Suprapubic skin (tissue), 4 donors: ENCODE results near the gene MYL6B. TPM values are rescaled to one million over a fixed set of nuclear protein-coding genes. Genes with fewer than 3 reads are reported as not detected.

Source experiments
- DNase-seq, 2 donors: peaks; one replicate each; pipeline ENCODE4 v3.0.0-alpha.2; 2019; ENCODE audit warnings: low spot score in 2 of 2
- H3K27ac ChIP-seq: fragments of 200-600 bp; sonication (generic); one replicate; pipeline ENCODE4 v1.5.1; 2019
- H3K27me3 ChIP-seq: fragments of 200-600 bp; sonication (generic); one replicate; pipeline ENCODE4 v1.5.1; 2019
- H3K36me3 ChIP-seq: fragments of 200-600 bp; sonication (generic); one replicate; pipeline ENCODE4 v1.5.1; 2019
- H3K4me1 ChIP-seq: fragments of 200-600 bp; sonication (generic); one replicate; pipeline ENCODE4 v1.5.1; 2019
- H3K4me3 ChIP-seq: fragments of 200-600 bp; sonication (generic); one replicate; pipeline ENCODE4 v1.5.1; 2019; ENCODE audit warnings: mild to moderate bottlenecking
- H3K9me3 ChIP-seq: fragments of 200-600 bp; sonication (generic); one replicate; pipeline ENCODE4 v1.5.1; 2019
- EP300 ChIP-seq: sonication (generic); formaldehyde crosslinking; IDR thresholded peaks from one replicate; pipeline ENCODE4 v1.6.1; 2017; ENCODE audit warnings: antibody characterized with exemption
- POLR2A ChIP-seq, 2 donors: fragments of 450-650 bp; IDR thresholded peaks; one replicate each; pipeline ENCODE4 v1.6.1; 2017; ENCODE audit warnings: antibody characterized with exemption in 2 of 2, mild to moderate bottlenecking in 2 of 2, moderate library complexity in 2 of 2
- POLR2AphosphoS5 ChIP-seq, 3 donors: sonication (generic); formaldehyde crosslinking; IDR thresholded peaks; one replicate each; pipeline ENCODE4 v1.6.1; 2017; ENCODE audit warnings: antibody characterized with exemption in 3 of 3
- WGBS: methylation state at CpG from one replicate; pipeline ENCODE4 v1.1.5; 2018; 5-methylcytosine and 5-hydroxymethylcytosine counted together
- total RNA-seq, 4 donors: library from RNA; depleted of rRNA; stranded (reverse); fragments of >200 nt; gene quantifications; one replicate each; pipeline ENCODE4 v1.1.0, GENCODE V29; 2016
- TF ChIP-seq, protein P1 (sequence below), 2 donors: fragments of 200-600 bp in 1 of 2; fragments of 450-650 bp in 1 of 2; sonication (generic) in 1 of 2; IDR thresholded peaks; one replicate each; pipeline ENCODE4 v1.5.1; 2016 to 2019; ENCODE audit warnings: antibody characterized with exemption in 2 of 2, mild to moderate bottlenecking in 1 of 2, moderate library complexity in 1 of 2

MYL6B gene
- total RNA-seq, 4 donors from 2014 or later = 28.3 to 37.4 (median 28.5) TPM

DNA sequence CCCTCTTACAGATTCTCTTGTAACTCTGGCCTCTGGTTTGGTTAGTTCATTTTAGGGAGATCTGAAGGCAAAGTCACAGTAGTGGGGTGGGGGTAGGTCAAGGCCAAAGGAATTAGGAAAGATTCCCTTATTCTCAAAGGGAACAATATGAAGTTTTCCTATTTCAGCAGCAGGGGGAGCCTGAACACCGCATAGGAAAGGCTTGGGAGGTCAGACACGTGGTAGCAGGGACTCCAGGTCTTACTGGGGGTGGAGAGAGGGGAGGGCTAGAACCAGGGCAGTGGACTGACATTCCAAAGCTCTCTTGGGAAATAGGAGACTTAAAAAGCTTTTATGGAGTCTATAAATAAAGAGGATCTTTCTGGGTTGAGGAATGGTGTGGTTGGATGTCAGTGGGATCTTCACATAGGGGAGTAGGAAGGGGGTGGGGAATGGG lies 33.0 kb upstream of the MYL6B start:
- H3K36me3 ChIP-seq = peaks cover 13% of the 10 kb centered on the region
- H3K4me1 ChIP-seq = peaks cover 32% of the 10 kb centered on the region
- peak; percentile 80 to 86 for DNase-seq
- WGBS = 0% methylated on average over 2 of the region's 2 CpGs
- TF ChIP-seq, protein P1, sequence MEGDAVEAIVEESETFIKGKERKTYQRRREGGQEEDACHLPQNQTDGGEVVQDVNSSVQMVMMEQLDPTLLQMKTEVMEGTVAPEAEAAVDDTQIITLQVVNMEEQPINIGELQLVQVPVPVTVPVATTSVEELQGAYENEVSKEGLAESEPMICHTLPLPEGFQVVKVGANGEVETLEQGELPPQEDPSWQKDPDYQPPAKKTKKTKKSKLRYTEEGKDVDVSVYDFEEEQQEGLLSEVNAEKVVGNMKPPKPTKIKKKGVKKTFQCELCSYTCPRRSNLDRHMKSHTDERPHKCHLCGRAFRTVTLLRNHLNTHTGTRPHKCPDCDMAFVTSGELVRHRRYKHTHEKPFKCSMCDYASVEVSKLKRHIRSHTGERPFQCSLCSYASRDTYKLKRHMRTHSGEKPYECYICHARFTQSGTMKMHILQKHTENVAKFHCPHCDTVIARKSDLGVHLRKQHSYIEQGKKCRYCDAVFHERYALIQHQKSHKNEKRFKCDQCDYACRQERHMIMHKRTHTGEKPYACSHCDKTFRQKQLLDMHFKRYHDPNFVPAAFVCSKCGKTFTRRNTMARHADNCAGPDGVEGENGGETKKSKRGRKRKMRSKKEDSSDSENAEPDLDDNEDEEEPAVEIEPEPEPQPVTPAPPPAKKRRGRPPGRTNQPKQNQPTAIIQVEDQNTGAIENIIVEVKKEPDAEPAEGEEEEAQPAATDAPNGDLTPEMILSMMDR (IDR thresholded peaks at IDR 0.05) = peak; percentile 67 to 80
- TF ChIP-seq POLR2A (IDR thresholded peaks at IDR 0.05) = no peak
- H3K9me3 ChIP-seq = no peaks in the 10 kb centered on the region
- H3K4me3 ChIP-seq = peak overlapping the region; percentile 88
- H3K27ac ChIP-seq = peak overlapping the region; percentile 42
- H3K27me3 ChIP-seq = no peaks in the 10 kb centered on the region

GRCh38 chr12:56120158-56120846 lies 32.1 kb upstream of the MYL6B start:
- H3K27ac ChIP-seq = peak overlapping the region; percentile 42
- H3K4me1 ChIP-seq = peaks cover 32% of the 10 kb centered on the region
- H3K27me3 ChIP-seq = no peaks in the 10 kb centered on the region
- WGBS = 87% methylated on average over 17 of the region's 17 CpGs
- no peak overlapping the region for H3K4me3 ChIP-seq
- DNase-seq = peak in 1 of 2 donors; percentile 71
- H3K9me3 ChIP-seq = no peaks in the 10 kb centered on the region
- peaks cover 13% of the 10 kb centered on the region for H3K36me3 ChIP-seq
- TF ChIP-seq POLR2A (IDR thresholded peaks at IDR 0.05) (no peak), EP300 (no peak), POLR2AphosphoS5 (IDR thresholded peaks at IDR 0.05) (no peak)
- TF ChIP-seq, protein P1 (IDR thresholded peaks at IDR 0.05) = no peak

DNA sequence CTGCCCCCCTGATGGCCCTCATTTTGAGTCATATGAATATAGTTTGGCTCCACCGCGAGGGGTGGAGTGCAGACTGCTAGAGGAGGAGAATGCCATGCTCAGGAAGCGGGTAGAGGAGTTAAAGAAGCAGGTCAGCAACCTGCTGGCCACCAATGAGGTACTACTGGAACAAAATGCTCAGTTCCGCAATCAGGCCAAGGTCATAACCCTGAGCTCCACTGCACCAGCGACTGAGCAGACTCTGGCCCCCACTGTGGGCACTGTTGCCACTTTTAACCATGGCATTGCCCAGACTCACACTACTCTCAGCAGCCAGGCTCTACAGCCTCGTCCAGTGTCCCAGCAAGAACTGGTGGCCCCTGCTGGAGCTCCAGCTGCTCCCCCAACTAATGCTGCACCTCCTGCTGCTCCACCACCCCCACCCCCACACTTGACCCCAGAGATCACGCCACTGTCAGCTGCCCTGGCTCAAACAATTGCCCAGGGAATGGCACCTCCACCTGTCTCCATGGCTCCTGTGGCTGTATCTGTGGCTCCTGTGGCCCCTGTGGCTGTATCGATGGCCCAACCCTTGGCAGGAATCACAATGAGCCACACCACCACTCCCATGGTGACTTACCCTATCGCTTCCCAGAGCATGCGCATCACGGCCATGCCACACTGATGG lies 31.1 kb upstream of the MYL6B start:
- Histone ChIP-seq H3K27me3 (no peaks in the 10 kb centered on the region), H3K27ac (no peak overlapping the region), H3K4me3 (no peak overlapping the region), H3K9me3 (no peaks in the 10 kb centered on the region), H3K4me1 (peaks cover 38% of the 10 kb centered on the region), H3K36me3 (peaks cover 13% of the 10 kb centered on the region)
- TF ChIP-seq POLR2A (IDR thresholded peaks at IDR 0.05) (no peak), POLR2AphosphoS5 (IDR thresholded peaks at IDR 0.05) (no peak), EP300 (no peak)
- TF ChIP-seq, protein P1 (IDR thresholded peaks at IDR 0.05) = no peak
- DNase-seq = no peak
- WGBS = 92% methylated on average over 7 of the region's 11 CpGs

DNA sequence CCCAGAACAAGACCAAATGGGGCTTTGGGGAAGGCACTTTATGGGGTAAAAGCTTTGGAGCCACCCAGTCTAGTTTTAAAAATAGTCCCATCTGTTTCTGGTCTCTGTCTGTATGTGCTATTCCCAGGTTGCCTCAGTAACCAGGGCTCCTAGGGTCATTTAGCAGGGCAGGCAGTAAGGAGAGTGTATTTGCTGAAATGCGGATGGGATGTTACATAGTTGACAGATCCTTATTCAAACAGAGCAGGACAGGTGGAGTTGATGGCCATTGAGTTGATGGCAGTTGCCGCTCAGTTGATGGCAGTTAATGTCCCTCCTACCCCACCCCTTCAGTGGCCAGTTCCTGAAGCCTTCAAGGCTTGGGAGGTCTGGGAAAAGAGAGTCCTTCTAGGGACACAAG lies 29.8 kb upstream of the MYL6B start:
- Histone ChIP-seq H3K27me3 (no peaks in the 10 kb centered on the region), H3K4me1 (peaks cover 50% of the 10 kb centered on the region), H3K4me3 (no peak overlapping the region), H3K36me3 (peaks cover 13% of the 10 kb centered on the region), H3K27ac (no peak overlapping the region), H3K9me3 (no peaks in the 10 kb centered on the region)
- 80% methylated on average over 2 of the region's 2 CpGs for WGBS
- DNase-seq = no peak
- TF ChIP-seq, protein P1 (IDR thresholded peaks at IDR 0.05) = no peak
- TF ChIP-seq POLR2A (IDR thresholded peaks at IDR 0.05) = no peak
- no peak for TF ChIP-seq EP300
- no peak for TF ChIP-seq POLR2AphosphoS5 (IDR thresholded peaks at IDR 0.05)

- Histone ChIP-seq H3K4me1 (peaks cover 41% of the 10 kb centered on the region), H3K9me3 (no peaks in the 10 kb centered on the region), H3K36me3 (peaks cover 13% of the 10 kb centered on the region), H3K4me3 (no peak overlapping the region), H3K27ac (no peak overlapping the region), H3K27me3 (no peaks in the 10 kb centered on the region)
- 86% methylated on average over 4 of the region's 4 CpGs for WGBS
- DNase-seq = no peak
- TF ChIP-seq, protein P1 (IDR thresholded peaks at IDR 0.05) = no peak
- no peak for TF ChIP-seq POLR2AphosphoS5 (IDR thresholded peaks at IDR 0.05)
- TF ChIP-seq POLR2A (IDR thresholded peaks at IDR 0.05) = no peak
- TF ChIP-seq EP300 = no peak
Observed at GRCh38 chr12:56124133-56124532, 28.3 kb upstream of the MYL6B start.
